GM21576 (cell line): Measurements from ENCODE around the gene MRPL55.

Experiments
- ATAC-seq: cut with Tn5 transposase; IDR thresholded peaks from one replicate; pipeline ENCODE4 v1.9.1; 2021; ENCODE audit warnings: mild to moderate bottlenecking, moderate library complexity; ENCODE audit not compliant: unreplicated experiment

MRPL55 gene

GRCh38 chr1:228102791-228103620 lies 6.1 kb downstream of the MRPL55 start, which contains the start of gene C1orf35:
TSS of gene C1orf35 (minus strand) at chr1:228103325. CDS start at chr1:228103227, 98 bp downstream.
- peak; percentile 60 for ATAC-seq

GRCh38 chr1:228101994-228102790 lies 6.9 kb downstream of the MRPL55 start:
- peak; percentile 25 for ATAC-seq

GRCh38 chr1:228101614-228101993 lies 7.5 kb downstream of the MRPL55 start:
- ATAC-seq = no peak

GRCh38 chr1:228100822-228101613 lies 8.1 kb downstream of the MRPL55 start:
- no peak for ATAC-seq

GRCh38 chr1:228099331-228099732 lies 9.8 kb downstream of the MRPL55 start:
- ATAC-seq = no peak

- ATAC-seq = no peak
Measured at GRCh38 chr1:228098323-228098931, 10.7 kb downstream of the MRPL55 start.

- no peak for ATAC-seq
Measured at GRCh38 chr1:228097333-228098081, 11.6 kb downstream of the MRPL55 start.

- no peak for ATAC-seq
Measured at GRCh38 chr1:228096416-228097332, 12.4 kb downstream of the MRPL55 start.

GRCh38 chr1:228095938-228096337 lies 13.2 kb downstream of the MRPL55 start:
- ATAC-seq = no peak

- no peak for ATAC-seq
Measured at GRCh38 chr1:228095161-228095560, 13.9 kb downstream of the MRPL55 start.

- no peak for ATAC-seq
Measured at GRCh38 chr1:228094432-228095016, 14.6 kb downstream of the MRPL55 start.

- no peak for ATAC-seq
Measured at GRCh38 chr1:228093050-228093906, 15.8 kb downstream of the MRPL55 start.

- no peak for ATAC-seq
Measured at GRCh38 chr1:228092342-228093049, 16.6 kb downstream of the MRPL55 start.

- ATAC-seq = no peak
Measured at GRCh38 chr1:228091084-228091483, 18.0 kb downstream of the MRPL55 start.

GRCh38 chr1:228090613-228091081 lies 18.5 kb downstream of the MRPL55 start:
- no peak for ATAC-seq

GRCh38 chr1:228089519-228090380 lies 19.3 kb downstream of the MRPL55 start:
- ATAC-seq = peak; percentile 54
